Activated CD4-positive, alpha-beta memory T cell treated with anti-CD3 and anti-CD28 coated beads, Interleukin-2, amount 10 ng/mL, durations not matched to agents 7 days and 5 days (primary cell): ENCODE results near the gene CLEC19A. TPM values are rescaled to one million over a fixed set of nuclear protein-coding genes. Genes with fewer than 3 reads are reported as not detected.

Source experiments
- CTCF ChIA-PET: fragments of 350-600 bp; sonication (Branson Sonifier 250); formaldehyde crosslinking; loops from one replicate; lab custom pipeline; 2021; ENCODE audit warnings: antibody characterized with exemption, inconsistent platforms; lab: Charles Lee
- POLR2A ChIA-PET: fragments of 350-600 bp; sonication (Branson Sonifier 250); formaldehyde crosslinking; loops from one replicate; lab custom pipeline; 2021; ENCODE audit warnings: antibody characterized with exemption; lab: Charles Lee
- DNase-seq: peaks from one replicate; pipeline ENCODE4 v3.0.0-alpha.2; 2020
- H3K27ac Mint-ChIP-seq: one replicate; pipeline ENCODE4 v1.8.0; 2021; ENCODE audit warnings: mild to moderate bottlenecking, mixed read lengths
- H3K27me3 Mint-ChIP-seq: one replicate; pipeline ENCODE4 v1.8.0; 2021; ENCODE audit warnings: mixed read lengths
- H3K36me3 Mint-ChIP-seq: one replicate; pipeline ENCODE4 v1.8.0; 2021; ENCODE audit warnings: low read depth, mixed read lengths
- H3K4me1 Mint-ChIP-seq: one replicate; pipeline ENCODE4 v1.8.0; 2021; ENCODE audit warnings: mixed read lengths
- H3K4me3 Mint-ChIP-seq: one replicate; pipeline ENCODE4 v1.8.0; 2021; ENCODE audit warnings: mild to moderate bottlenecking, mixed read lengths
- H3K9me3 Mint-ChIP-seq: one replicate; pipeline ENCODE4 v1.8.0; 2021; ENCODE audit warnings: mixed read lengths
- total RNA-seq, 2 experiments: library from RNA; stranded (reverse); gene quantifications; one replicate each; pipeline ENCODE4 v1.2.3, GENCODE V29; 2021

CLEC19A gene
- total RNA-seq, 2 experiments from 2014 or later, result not detected

- no peak for DNase-seq
- POLR2A ChIA-PET, result no interaction called here
- Mint-ChIP-seq H3K9me3 (peaks cover 6% of the 10 kb centered on the region), H3K27me3 (peaks cover 4% of the 10 kb centered on the region), H3K36me3 (no peaks in the 10 kb centered on the region), H3K4me3 (no peak overlapping the region), H3K27ac (no peak overlapping the region), H3K4me1 (no peaks in the 10 kb centered on the region)
- CTCF ChIA-PET, result no interaction called here
Measured at GRCh38 chr16:19265380-19265930, 20.1 kb upstream of the CLEC19A start.

GRCh38 chr16:19266774-19267173, 18.8 kb upstream of the CLEC19A start:
- ChIA-PET CTCF (no interaction called here), POLR2A (no interaction called here)
- no peaks in the 10 kb centered on the region for H3K36me3 Mint-ChIP-seq
- DNase-seq, result no peak
- H3K27me3 Mint-ChIP-seq, result peaks cover 2% of the 10 kb centered on the region
- no peak overlapping the region for H3K4me3 Mint-ChIP-seq
- no peaks in the 10 kb centered on the region for H3K4me1 Mint-ChIP-seq
- H3K9me3 Mint-ChIP-seq, result peaks cover 6% of the 10 kb centered on the region
- no peak overlapping the region for H3K27ac Mint-ChIP-seq

GRCh38 chr16:19269098-19269497, 16.4 kb upstream of the CLEC19A start:
- ChIA-PET POLR2A (no interaction called here), CTCF (no interaction called here)

GRCh38 chr16:19274165-19274797, 11.2 kb upstream of the CLEC19A start:
- DNase-seq, result no peak
- POLR2A ChIA-PET, result no interaction called here
- H3K9me3 Mint-ChIP-seq, result no peaks in the 10 kb centered on the region
- no peak overlapping the region for H3K4me3 Mint-ChIP-seq
- no peak overlapping the region for H3K27ac Mint-ChIP-seq
- H3K36me3 Mint-ChIP-seq, result no peaks in the 10 kb centered on the region
- CTCF ChIA-PET, result interaction anchor here (0.6 kb wide), 1 partner anchor 310 kb away, joined by 3 read pairs; no protein-coding TSS in a partner anchor
- H3K27me3 Mint-ChIP-seq, result no peaks in the 10 kb centered on the region
- no peaks in the 10 kb centered on the region for H3K4me1 Mint-ChIP-seq

More at GRCh38 chr16:19269098-19269497, 16.4 kb upstream of the CLEC19A start:
- Mint-ChIP-seq H3K4me3 (no peak overlapping the region), H3K27ac (no peak overlapping the region), H3K36me3 (no peaks in the 10 kb centered on the region), H3K27me3 (no peaks in the 10 kb centered on the region), H3K4me1 (no peaks in the 10 kb centered on the region), H3K9me3 (peaks cover 6% of the 10 kb centered on the region)
- DNase-seq, result no peak

- Mint-ChIP-seq H3K36me3 (no peaks in the 10 kb centered on the region), H3K4me3 (no peak overlapping the region), H3K9me3 (no peaks in the 10 kb centered on the region), H3K4me1 (no peaks in the 10 kb centered on the region), H3K27me3 (no peaks in the 10 kb centered on the region), H3K27ac (no peak overlapping the region)
- ChIA-PET CTCF (no interaction called here), POLR2A (no interaction called here)
- DNase-seq, result no peak
Measured at GRCh38 chr16:19278403-19278802, 7.1 kb upstream of the CLEC19A start.

- Mint-ChIP-seq H3K27ac (no peak overlapping the region), H3K27me3 (no peaks in the 10 kb centered on the region), H3K4me3 (no peak overlapping the region), H3K9me3 (no peaks in the 10 kb centered on the region), H3K36me3 (no peaks in the 10 kb centered on the region), H3K4me1 (no peaks in the 10 kb centered on the region)
- DNase-seq, result no peak
- POLR2A ChIA-PET, result no interaction called here
- CTCF ChIA-PET, result interaction anchor here (0.5 kb wide), 1 partner anchor 277 kb away, joined by 3 read pairs; no protein-coding TSS in a partner anchor
Measured at GRCh38 chr16:19281246-19281645, 4.3 kb upstream of the CLEC19A start.

GRCh38 chr16:19282101-19282500, 3.4 kb upstream of the CLEC19A start:
- ChIA-PET CTCF (no interaction called here), POLR2A (no interaction called here)
- no peaks in the 10 kb centered on the region for H3K27me3 Mint-ChIP-seq

GRCh38 chr16:19283637-19284036, 1.9 kb upstream of the CLEC19A start:
- ChIA-PET CTCF (no interaction called here), POLR2A (no interaction called here)
- no peaks in the 10 kb centered on the region for H3K36me3 Mint-ChIP-seq
- DNase-seq, result no peak
- no peaks in the 10 kb centered on the region for H3K4me1 Mint-ChIP-seq
- no peak overlapping the region for H3K27ac Mint-ChIP-seq
- H3K27me3 Mint-ChIP-seq, result no peaks in the 10 kb centered on the region
- no peaks in the 10 kb centered on the region for H3K9me3 Mint-ChIP-seq
- H3K4me3 Mint-ChIP-seq, result no peak overlapping the region

More at GRCh38 chr16:19282101-19282500, 3.4 kb upstream of the CLEC19A start:
- H3K27ac Mint-ChIP-seq, result no peak overlapping the region
- H3K4me1 Mint-ChIP-seq, result no peaks in the 10 kb centered on the region
- H3K4me3 Mint-ChIP-seq, result no peak overlapping the region
- no peaks in the 10 kb centered on the region for H3K36me3 Mint-ChIP-seq
- no peaks in the 10 kb centered on the region for H3K9me3 Mint-ChIP-seq
- no peak for DNase-seq

- POLR2A ChIA-PET, result no interaction called here
- Mint-ChIP-seq H3K36me3 (no peaks in the 10 kb centered on the region), H3K27me3 (no peaks in the 10 kb centered on the region), H3K4me3 (no peak overlapping the region), H3K4me1 (no peaks in the 10 kb centered on the region), H3K27ac (no peak overlapping the region), H3K9me3 (no peaks in the 10 kb centered on the region)
- DNase-seq, result no peak
- CTCF ChIA-PET, result no interaction called here
Measured at GRCh38 chr16:19284207-19284606, 1.3 kb upstream of the CLEC19A start.

GRCh38 chr16:19286827-19287226, 1.3 kb downstream of the CLEC19A start:
- H3K27ac Mint-ChIP-seq, result no peak overlapping the region
- ChIA-PET CTCF (interaction anchor here (0.7 kb wide), 1 partner anchor 54 kb away, joined by 3 read pairs; no protein-coding TSS in a partner anchor), POLR2A (no interaction called here)
- no peaks in the 10 kb centered on the region for H3K4me1 Mint-ChIP-seq
- H3K27me3 Mint-ChIP-seq, result no peaks in the 10 kb centered on the region
- no peak overlapping the region for H3K4me3 Mint-ChIP-seq
- no peak for DNase-seq
- no peaks in the 10 kb centered on the region for H3K9me3 Mint-ChIP-seq
- no peaks in the 10 kb centered on the region for H3K36me3 Mint-ChIP-seq

- CTCF ChIA-PET, result interaction anchor here (0.7 kb wide), 1 partner anchor 54 kb away, joined by 3 read pairs; no protein-coding TSS in a partner anchor
- Mint-ChIP-seq H3K9me3 (no peaks in the 10 kb centered on the region), H3K4me1 (no peaks in the 10 kb centered on the region), H3K4me3 (no peak overlapping the region), H3K27ac (no peak overlapping the region), H3K36me3 (no peaks in the 10 kb centered on the region), H3K27me3 (no peaks in the 10 kb centered on the region)
- DNase-seq, result no peak
- POLR2A ChIA-PET, result no interaction called here
Measured at GRCh38 chr16:19287241-19287640, 1.7 kb downstream of the CLEC19A start.

- Mint-ChIP-seq H3K36me3 (no peaks in the 10 kb centered on the region), H3K9me3 (no peaks in the 10 kb centered on the region), H3K4me1 (peaks cover 3% of the 10 kb centered on the region), H3K27me3 (no peaks in the 10 kb centered on the region), H3K27ac (no peak overlapping the region), H3K4me3 (no peak overlapping the region)
- ChIA-PET POLR2A (no interaction called here), CTCF (no interaction called here)
- no peak for DNase-seq
Measured at GRCh38 chr16:19288872-19289799, 3.6 kb downstream of the CLEC19A start.

GRCh38 chr16:19289811-19290485, 4.4 kb downstream of the CLEC19A start:
- no peak overlapping the region for H3K27ac Mint-ChIP-seq
- no peaks in the 10 kb centered on the region for H3K27me3 Mint-ChIP-seq
- peaks cover 10% of the 10 kb centered on the region for H3K4me1 Mint-ChIP-seq
- no peaks in the 10 kb centered on the region for H3K36me3 Mint-ChIP-seq
- H3K4me3 Mint-ChIP-seq, result no peak overlapping the region
- ChIA-PET POLR2A (no interaction called here), CTCF (no interaction called here)
- no peak for DNase-seq
- no peaks in the 10 kb centered on the region for H3K9me3 Mint-ChIP-seq
